ENCODE measurements around the gene HSPA12A.

The HSPA12A gene

DNA sequence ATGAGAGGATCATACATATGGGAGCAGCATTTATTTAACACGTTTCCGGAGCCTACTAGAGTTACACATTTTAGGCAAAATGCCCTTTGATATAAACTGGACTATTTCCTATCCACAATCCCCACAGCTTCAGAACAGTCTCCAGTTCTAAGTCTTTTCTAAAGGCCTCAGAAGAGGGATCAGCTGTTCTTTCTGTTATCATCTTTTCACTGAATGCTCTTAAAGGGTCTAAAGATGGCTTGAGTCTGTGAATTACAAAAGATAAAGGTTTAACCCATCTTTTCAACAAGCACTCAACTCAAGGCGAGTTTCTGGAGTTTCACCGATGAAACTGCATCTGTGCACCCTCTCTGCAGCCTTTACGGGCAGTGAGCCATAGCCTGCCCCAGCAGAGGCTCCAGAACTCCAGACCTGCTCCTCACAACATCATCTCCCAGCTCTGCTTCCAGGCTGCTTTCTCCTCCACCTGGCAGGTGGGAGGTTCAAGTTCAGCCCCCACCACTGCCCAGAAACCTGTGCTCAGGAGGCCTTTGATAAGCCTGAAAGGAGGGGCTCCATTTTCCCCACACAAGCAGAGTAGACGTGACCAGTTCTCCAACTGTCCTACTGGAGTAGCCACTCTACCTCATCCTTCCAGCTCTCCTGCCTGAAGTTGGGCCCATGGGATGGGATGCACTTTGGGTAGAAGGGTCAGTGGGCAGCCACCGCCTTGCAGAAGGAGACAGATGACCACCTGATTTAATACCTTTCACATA is 53.4 kb downstream of the HSPA12A start:
- DNase-seq = no peak

DNA sequence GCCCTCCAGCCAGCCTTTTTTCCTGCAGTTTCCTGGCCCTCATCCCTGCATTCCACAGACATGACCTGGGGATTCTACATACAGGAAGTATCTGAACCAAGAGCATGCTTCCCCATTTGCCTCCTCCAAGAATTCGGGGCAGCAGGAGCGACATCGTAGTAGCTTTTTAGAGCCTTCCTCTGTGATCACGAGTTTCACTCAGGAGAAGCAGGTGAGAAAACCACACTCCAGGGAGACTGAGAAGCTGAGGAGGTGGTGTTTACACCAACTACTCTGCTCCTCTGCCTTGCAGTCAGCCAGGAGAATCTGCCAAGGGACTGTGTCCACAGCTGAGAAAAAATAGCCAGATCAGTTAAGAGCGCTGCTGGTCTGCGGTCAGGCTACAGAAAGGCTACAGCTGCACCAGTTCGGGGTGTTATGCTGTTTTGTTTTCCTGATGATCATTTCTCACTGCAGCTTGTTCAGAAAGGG is 54.1 kb downstream of the HSPA12A start:
- DNase-seq = no peak

DNA sequence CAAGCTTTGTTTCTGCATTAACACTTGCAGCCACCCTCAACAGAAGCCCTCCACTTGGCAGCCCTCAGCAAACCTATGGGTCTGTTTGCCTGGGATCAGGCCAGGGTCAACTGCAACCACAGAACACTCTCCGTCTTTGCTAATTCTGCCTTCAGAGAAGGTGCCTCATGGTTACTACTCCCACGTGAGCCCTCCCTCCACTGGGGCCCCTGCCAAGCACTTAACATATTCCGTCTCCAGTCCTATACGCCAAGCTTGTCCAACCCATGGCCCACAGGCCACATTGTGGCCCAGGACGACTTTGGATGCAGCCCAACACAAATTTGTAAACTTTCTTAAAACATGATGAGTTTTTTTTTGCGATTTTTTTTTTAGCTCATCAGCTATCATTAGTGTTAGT is 54.7 kb downstream of the HSPA12A start:
- DNase-seq = no peak

DNA sequence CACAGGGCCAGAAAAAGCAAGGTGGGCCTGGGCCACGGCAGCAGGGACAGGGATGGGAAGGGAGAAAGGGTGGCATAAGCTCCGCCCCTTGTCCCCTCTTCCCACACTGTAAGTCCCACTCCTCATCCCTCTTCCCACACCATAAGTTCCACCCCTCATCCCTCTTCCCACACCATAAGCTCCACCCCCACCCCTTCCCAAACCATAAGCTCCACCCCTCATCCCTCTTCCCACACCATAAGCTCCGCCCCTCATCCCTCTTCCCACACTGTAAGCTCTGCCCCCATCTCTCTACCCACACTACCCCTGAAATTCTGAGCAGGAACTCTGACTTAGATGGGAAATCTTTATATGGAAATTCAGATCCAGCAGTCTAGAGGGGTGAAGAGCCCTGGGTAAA is 55.7 kb downstream of the HSPA12A start:
- no peak for DNase-seq

DNA sequence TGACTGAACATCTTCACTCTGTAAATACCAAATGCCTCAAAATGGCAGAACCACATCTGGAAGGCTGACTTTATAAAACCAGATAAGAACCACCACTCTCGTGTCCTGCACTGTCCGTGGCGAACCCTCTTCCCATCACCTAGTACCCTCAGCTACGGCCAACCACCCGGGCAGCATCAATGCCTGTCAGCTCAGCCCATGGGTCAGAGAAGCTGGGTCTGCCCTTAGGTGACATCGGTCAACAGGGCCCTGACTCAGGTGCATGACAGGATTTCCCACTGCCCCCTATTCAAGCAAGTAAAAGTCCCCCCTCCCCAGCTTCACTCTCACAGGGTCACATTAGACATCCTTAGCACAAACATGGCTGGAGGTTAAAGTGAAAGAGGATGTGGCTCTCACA is 56.6 kb downstream of the HSPA12A start:
- DNase-seq = no peak

DNA sequence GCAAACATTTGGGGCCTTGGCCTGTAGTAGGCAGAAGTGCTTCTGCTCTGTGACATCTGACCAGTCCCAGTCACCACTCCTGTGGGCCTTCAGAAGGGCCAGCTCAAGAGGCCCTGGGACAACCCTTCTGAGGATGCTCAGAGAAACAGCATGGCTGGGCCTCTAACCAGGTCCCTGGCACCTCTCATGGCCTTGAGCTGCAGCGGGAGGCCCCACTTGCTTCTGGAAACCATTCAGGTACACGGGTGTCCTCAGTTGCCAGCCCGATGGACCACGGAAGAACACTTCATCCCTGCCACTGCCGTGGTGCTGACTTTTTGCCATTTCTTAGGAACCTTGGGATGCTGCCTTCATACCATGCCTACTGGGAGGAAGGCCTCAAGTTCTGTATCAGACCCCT is 57.6 kb downstream of the HSPA12A start:
- DNase-seq = no peak

DNA sequence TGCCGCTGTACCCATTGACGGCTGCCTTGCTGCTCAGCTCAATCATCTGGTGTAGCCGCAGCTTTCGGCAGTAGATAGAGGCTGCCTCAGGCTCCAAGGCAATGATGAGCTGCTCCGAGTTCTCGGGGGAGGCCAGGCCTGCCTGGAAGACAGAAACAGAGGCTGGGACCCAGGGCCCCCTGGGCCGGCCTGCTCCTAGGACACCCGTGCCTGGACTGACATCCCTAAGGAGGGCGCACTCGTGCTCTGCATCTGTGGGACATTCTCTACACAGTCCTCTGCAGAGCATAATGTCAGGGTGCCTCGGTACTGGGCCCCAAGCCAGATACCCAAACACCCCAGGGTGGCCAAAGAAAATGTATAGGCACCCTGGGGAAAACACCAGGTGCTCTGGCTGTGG is 58.5 kb downstream of the HSPA12A start:
- DNase-seq = no peak

DNA sequence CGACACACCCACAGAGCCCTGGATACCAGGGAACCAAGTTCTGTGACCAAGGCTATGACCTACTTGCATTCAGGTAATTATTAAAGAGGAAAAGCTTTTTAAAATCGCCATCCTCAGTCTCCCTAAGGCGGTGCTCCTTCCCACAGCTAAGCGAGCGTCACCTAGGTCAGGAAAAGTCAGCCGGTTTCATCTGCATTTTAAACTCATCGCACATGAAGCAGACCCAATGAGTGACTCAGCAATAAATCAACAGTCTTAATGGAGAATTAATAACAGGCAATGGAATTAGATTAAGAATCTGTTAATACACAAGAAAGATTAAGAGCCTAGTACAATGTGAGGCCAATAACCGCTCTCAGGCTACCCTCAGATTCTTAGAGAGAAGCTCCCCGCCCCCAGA is 59.2 kb downstream of the HSPA12A start:
- DNase-seq = no peak

DNA sequence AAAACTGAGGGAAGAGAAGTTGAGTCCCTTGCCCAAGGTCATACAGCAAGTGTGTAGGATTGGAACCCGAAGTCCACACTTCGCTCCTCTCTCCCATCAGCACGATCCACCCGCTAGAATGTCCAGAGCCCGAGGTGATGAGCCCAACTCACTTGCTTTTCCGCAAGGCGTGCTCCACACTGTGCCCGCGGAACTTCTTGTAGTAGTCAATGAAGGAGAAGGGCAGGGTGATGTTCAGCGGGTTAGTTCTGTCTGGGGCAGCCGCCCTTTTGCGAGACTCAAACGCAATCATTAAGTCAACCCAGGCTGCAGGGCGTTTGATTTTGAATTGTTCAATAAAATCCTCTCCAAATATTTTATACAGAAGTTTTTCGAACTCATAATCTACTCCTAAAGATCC is 63.0 kb downstream of the HSPA12A start:
- DNase-seq = no peak

DNA sequence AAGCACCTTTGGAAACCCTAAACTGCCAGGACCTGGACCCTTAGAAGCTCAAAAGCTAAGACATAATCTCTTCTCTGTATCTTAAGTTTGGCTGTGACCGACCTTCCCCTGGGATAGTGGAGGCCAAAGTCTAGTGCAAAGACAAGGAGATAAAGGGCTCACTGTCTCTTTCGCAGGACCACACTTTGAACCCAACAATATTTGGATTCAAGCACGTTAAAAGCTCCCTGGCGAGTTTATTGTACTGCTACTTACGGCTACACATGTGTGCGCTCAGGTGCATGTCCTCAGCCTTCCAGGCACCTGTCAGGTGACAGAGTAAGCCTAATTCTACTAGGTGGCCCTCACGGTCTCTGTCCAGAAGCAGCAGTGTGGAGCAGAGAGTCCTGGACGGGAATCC is 65.7 kb downstream of the HSPA12A start:
- no peak for DNase-seq

DNA sequence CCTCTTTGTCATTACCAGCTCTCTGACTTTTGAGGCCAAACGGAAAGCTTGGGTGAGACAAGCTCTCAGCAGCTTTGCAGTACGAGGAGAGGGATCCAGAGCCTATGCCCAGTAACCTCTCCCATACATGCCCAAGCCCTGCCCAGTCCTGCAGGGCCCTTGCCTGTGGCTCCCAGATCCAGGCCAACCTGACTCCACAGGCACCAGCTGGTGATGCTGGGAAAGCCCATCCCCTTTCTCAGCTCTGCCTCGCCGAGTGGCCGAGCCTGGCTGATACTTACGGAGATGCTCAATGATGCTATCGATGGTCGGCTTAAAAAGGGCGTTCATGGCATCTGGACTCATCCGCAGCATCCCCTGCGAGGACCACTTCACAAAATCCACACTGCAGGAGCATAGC is 66.2 kb downstream of the HSPA12A start:
- DNase-seq = no peak

DNA sequence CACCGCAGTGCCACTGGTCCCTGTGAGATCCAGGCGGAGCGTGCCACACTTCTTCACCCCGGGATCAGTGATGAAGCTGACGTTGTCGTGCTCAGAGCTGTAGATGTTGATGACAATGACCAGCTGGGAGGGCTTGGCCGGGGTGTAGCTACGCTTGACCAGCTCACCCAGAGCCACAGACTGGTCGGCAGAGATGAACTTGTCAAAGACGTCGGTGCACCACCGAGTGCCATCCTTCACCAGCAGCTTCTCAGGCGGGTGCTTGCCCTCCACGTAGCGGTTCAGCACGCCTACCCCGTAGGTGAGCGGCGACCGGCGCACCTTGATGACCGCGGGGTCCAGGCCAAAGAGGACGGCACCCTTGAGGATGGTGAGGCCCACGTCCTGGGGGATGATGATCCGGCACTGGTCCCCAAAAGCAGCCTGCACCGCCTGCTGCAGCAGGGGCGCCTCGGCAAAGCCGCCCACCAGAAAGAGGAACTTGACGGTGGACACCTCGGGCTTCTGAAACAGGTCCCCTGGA is 67.4 kb downstream of the HSPA12A start:
- DNase-seq = no peak

DNA sequence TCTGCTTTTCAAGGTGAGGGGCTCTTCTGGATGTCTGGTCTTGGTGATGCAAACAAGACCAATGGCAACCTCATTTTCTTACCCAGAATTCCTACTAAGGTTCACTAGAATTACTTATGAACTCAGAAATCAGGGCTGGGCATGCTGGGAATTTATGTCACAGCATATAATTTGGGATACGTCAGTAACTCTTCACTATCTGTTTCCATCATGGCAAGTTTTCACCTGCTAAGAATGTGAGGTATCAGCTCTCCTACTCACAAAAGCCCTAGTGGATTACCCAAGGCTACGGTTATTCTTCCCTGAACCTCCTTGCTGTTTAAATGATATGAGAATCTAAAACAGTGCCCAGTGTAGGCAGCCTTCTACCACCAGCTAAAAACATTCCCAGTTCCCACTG is 68.5 kb downstream of the HSPA12A start:
- DNase-seq = no peak

DNA sequence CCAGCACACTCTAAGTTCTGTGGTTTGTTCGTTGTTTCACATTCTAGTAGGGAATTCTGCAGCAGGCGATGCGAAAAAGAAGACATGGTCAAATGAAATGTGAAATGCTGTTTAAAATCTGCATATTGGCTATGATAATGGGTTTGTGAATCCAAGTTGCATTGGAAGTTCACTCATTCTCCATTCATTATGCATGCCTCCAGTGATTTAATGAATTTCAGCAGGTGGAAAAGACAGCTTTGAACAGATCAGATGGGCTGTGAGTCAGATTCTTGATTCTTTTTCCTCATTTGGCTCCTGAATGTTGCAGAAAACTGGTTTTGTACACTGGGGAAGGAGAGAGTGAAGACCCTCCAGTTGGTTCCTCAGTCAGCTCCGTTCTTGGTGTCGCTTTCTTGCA is 69.5 kb downstream of the HSPA12A start:
- no peak for DNase-seq

DNA sequence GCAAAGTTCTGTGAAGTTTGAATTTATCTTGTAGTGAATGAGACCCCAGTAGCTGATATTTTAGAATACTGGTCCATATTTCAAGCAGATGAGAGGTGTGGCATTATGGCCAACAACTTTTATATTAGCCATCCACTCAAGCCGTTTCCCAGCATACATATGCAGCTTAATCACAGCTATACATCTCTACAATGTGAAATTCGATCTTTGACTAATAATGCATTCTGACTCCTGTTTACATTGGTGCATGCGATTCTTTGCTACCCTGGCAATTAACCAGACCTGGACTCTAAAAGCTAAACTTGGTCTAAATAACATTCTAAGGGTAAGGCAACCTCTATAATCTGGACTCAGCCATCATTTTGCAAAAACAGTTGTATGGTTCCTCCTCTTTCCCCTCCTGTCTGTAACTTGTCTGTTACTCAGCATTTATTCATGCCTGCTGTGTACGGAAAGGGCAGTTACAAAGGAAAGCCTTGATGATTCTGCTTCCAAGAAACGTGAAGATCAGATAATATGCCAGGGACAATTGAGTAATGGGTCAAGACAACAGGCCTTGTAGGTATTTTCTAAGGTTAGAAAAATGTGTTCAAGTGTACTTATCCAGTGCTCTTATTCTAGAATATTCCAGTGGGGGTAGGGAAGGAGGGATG is 71.0 kb downstream of the HSPA12A start:
- no peak for DNase-seq

DNA sequence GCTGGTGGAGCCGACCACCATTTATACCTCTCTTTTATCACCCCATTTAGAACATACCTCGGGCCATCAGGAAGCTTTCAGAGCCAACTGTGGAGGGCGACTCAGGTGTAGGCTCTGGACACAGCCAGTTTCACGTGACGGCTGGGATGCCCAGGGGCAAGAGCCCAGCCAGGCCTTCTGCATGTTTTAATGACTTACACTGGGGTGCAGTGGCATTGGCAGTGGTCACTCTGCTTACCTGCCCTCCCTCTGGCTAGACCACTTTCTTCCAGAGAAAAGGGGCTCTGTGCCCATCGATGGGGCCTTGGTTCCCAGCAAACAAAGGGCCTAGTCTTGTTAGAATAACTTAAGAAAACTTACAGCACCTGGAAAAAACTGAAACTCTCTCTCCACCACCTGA is 71.7 kb downstream of the HSPA12A start:
- DNase-seq = no peak

DNA sequence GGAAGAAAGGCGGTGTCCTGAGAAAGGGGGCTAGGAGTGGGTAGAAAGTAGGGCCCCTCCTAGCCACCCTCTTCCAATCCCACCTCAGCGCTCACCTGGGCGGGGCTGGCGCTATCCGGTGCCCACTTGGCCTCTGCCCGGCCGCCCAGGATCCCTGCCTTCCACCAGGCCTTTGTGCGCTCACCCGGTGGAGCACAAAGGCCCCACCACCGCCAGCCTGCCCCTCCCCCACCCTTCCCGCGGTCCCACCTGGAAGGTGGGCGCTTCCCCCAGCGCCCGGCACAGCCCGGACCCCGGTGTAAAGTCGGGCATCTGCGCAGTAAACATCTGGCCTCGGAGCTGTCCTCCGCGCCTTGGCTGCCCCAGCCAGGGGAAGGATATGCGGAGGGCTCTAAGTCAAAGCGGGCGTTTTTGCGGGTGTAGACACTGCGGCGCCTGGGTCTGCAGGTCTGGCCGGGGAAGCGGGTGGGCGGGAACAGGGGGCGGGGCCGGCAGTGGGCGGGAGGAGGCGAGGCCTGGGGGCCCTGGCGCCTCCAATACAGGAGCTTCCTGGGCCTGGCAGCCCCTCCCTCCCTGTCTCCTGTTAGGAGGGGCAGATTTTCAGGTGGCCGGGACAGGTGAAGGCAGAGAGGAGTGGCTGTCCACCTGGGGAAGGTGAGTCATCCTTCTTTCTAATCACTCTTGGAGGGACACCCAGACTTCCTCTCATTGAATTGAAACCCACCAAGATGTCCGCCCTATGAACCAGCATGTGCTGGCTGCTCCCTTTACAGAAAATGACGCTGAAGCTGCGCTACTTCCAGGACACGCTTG is 72.3 kb downstream of the HSPA12A start:
- DNase-seq = no peak

DNA sequence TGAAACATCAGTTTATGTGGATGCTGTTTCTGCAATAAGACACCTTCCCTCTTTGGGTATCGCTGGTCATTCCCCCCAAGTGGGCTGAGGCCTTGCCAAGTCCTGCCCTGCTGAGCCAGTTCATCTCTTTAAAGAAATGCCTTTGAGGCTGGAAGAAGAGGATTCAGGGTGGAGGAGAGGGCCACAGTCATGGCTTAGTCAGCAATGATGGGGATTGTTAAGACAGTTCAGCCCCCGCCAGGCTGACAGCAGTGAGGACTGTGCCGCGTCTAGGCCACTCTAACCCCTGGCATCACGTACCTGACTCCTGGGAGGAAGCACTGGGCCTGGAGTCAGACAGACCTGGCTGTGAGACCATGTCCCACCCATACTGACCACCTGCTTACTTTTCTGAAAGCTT is 73.3 kb downstream of the HSPA12A start:
- no peak for DNase-seq

DNA sequence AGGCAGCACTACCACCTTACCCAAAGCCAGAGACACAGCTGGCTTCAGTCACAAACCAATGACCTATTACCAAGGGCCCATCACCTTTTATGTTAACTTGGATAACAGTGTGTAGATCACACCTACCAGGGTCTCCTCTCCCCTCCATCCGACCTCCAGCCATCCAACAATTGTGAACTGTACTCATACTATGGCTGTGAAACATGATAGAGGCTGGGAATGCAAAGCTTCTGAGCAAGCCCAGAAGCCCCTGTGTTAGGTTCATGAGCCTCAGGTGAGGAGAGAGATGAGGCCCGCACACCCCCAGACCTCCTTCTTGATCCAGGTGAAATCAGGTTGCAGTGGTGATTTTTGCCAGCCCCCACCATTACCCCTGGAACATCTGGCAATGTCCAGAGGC is 73.9 kb downstream of the HSPA12A start:
- no peak for DNase-seq

DNA sequence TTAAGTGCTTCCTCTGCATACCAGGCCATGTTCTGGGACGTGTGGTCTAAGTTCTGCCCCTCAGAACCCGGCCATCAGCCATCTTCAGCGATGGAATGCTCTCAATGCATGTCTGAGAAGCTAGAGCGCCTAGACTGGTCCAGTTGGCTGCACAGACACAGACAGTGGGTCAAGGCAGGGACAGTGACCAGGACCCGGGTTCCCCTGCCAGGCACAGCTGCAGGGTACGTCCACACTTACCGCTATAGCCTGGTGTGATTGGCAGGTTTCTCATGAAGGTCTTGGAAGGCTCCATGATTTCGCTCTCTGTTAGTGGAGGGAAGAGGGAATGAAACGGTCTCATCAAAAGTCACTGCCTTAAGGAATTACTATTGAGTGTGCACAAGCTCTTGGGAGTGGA is 74.3 kb downstream of the HSPA12A start:
- DNase-seq = no peak

DNA sequence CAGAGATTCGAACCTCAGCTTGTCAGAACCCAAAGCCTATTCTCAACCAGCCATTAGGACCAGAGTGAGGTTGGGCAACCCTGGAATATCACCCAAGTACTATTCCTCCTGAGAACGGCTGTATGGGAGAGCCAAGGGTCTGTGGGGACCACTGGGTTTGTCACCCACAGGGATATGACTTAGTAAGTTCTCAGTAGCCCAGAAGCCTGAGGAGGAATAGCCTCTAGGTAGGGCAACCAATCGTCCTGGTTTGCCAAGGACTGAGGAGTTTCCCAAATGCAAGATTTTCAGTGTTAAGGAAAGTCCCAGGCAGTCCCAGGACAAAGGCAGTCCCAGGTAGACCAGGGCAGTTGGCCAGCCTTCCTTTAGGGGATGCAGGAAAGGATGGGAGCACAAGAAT is 74.9 kb downstream of the HSPA12A start:
- DNase-seq = no peak

DNA sequence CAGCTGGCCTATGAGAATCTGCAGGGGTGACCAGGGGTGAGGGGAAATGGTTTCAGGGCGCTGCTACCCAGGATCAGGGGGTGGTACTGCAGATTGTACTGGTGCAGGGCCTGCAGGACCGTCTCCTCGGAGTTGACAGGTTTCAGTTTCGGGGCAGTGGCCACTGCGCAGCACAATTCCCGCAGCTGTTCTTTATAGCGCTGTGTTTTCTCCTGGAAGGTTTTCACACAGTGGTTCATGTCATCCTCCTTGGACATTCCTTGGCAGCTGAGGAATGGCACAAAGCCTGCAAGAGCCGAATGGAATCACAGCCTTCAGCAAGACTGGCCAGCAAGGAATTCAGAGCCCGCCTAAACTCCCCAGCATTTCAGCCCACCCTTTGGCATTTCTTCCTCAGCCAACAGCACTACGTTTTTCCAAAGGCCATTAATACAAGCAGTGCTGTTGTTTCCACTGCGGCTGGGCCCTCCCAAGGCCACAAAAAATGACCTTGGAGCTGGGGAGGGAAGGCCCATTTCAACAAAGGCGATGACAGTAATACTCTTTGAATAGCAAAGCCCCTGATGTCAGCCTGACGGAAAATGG is 76.7 kb downstream of the HSPA12A start:
- peak; percentile 21 for DNase-seq

DNA sequence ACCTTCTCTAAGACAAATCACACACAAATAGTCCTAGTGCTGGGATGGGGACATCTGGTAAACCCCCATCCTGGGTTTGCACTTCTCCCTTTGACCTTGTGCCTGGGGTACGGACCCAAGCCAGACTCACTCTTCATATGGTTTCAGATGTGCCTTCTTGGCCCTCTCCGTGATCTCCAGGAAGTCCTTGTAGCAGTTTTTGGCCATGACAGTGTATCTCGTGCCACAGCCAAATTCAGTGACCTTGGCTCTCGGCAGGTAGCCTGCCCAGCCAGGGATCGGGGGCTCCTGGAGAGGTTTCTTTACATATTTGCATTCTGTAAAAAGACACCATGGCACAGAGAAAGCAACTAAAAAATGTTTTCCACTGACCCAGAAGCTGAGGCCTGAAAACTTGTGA is 77.7 kb downstream of the HSPA12A start:
- DNase-seq = no peak
